Measurements from ENCODE around the gene VPS33B.

VPS33B gene

GRCh38 chr15:90953947-90954711 is 68.3 kb downstream of the VPS33B start:
- DNase-seq (ENCODE audit: insufficient read length, low spot score) (no peak), FAIRE-seq (no peak)

GRCh38 chr15:90952901-90953677 is 69.3 kb downstream of the VPS33B start:
- no peak for DNase-seq (ENCODE audit: insufficient read length, low spot score)
- FAIRE-seq = no peak

- DNase-seq (ENCODE audit: insufficient read length, low spot score) = no peak
- no peak for FAIRE-seq
Measured at GRCh38 chr15:90950676-90951075, 71.7 kb downstream of the VPS33B start.

DNA sequence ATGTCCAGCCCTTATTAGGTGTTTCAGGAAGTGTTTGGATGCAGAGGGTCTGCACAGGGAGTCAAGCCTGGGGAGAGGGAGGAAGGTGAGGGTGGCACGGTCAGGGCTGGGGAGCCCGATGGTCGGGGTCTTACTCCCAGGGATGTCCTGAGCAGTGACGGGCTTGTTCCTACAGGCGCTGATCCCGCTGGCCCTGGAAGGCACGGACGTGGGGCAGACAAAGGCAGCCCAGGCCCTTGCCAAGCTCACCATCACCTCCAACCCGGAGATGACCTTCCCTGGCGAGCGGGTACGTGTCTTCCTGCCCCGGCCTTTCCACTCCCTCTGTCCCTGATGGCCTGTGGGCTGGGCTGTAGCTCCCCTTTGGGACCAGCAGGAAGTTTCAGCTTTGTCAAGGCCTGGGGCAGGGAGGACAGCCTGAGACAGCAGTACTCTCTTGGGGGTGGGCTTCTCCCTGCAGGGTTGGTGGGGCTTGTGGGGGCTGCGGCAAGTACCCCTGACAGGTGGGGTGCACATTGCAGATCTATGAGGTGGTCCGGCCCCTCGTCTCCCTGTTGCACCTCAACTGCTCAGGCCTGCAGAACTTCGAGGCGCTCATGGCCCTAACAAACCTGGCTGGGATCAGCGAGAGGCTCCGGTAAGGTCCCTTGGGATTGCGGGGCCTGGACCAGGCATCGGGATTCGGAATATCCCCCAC is 72.3 kb downstream of the VPS33B start:
- no peak for FAIRE-seq
- DNase-seq (ENCODE audit: insufficient read length, low spot score) = no peak
